Activated CD8-positive, alpha-beta memory T cell treated with anti-CD3 and anti-CD28 coated beads, Interleukin-2, amount 50 U/mL, for 24 hours (primary cell): ENCODE measurements around the gene TMEM169.
"Not testable (repeated sequence)": the region's sequence is repeated elsewhere in the genome, so short reads cannot be mapped to it uniquely, and the experiment has no call there.

Experiments
- DNase-seq: peaks from one replicate; pipeline ENCODE4 v3.0.0-alpha.2; 2020; ENCODE audit errors: extremely low read depth

TMEM169 gene

GRCh38 chr2:216131175-216131926 is 49.6 kb downstream of the TMEM169 start:
- no peak for DNase-seq

GRCh38 chr2:216132585-216132984 is 50.9 kb downstream of the TMEM169 start:
- DNase-seq, result no peak

DNA sequence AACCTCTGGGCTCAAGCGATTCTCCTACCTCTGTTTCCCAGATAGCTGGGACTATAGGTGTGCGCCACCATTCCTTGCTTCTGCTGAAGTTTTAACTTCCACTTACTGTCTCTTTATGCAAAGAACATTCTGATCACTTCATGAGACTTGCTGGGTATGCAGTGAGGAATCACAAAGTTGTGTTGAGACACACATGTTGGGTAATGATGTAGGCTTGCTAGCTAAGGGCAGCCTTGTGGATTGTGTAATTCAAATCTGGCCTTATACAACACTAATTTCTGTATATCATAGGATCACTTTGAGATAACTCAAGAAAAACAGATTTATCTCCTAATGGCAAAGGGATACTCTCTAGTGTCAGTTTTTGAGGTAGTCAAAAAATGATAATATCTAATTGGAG is 51.7 kb downstream of the TMEM169 start:
- no peak for DNase-seq

GRCh38 chr2:216134958-216135541 is 53.3 kb downstream of the TMEM169 start:
- no peak for DNase-seq

- DNase-seq, result no peak
Measured at GRCh38 chr2:216139884-216140283, 58.2 kb downstream of the TMEM169 start.

DNA sequence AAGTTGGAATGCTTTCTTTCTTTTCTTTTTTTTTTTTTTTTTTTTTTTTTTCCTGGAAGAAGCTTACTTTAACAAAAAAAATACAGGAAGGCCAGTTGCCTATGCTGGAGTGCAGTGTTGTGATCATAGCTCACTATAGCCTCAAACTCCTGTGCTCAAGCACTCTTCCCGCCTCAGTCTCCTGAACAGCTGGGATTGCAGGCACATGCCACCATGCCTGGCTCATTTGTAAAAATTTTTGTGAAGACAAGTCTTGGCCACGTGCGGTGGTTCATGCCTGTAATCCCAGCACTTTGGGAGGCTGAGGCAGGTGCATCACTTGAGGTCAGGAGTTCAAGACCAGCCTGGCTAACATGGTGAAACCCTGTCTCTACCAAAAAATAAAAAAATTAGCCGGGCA is 59.8 kb downstream of the TMEM169 start:
- DNase-seq, result not testable (repeated sequence)

DNA sequence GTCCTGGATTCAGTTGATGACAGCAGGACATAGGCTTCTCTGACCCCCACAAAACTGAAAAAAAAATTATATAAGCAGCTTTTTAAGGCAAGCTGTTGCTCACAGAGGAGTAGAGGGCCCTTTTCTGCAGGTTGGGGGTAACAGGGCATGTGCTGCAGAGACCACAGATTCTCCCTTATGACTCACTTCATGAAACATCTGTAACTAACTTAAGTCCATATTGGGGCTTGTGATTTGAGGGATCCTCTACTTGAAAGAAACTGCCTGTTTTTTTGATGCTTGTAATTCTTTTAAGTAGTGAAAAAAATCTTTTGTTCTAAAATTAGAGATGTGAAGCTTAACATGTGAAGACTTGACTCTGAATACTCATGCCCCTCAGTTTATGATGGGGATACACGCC is 60.8 kb downstream of the TMEM169 start:
- DNase-seq, result no peak

DNA sequence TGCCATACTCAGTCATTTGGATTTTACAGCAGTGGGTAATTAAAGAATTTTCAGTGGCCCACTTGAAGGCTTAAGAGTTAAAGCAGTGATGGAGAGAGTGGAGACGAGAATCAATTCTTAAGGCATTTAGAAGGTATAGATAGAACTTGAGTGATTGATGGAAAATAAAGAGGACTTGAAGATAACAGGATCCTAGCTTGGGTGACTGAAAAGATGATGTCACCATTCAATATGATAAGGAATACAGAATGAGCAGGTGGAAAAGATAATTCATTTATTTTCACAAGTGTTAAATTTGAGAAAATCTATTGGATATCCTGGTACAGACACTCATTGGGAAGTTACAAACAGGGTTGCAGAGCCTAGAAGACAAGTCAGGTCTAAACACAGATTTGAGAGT is 62.7 kb downstream of the TMEM169 start:
- DNase-seq, result no peak

- no peak for DNase-seq
Measured at GRCh38 chr2:216144857-216145256, 63.1 kb downstream of the TMEM169 start.

DNA sequence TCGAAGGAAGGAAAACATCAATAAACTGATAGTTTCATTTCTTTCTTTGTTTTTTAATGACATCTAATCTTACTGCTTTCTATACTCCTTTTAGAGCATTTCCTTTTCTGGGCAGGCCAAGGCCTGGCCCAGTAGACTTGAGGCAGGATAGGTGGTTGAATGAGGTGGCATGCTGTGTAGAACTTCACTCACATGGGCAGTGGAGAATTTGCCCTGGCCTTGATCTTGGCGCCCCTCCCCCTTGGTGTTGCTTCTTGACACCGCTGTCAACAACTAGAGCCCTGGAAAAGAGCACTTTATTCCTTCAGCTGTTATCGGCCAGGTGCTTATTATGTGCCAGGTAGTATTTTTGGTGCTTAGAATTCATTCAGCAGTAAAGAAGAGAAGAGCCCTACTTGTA is 64.9 kb downstream of the TMEM169 start:
- DNase-seq, result no peak

DNA sequence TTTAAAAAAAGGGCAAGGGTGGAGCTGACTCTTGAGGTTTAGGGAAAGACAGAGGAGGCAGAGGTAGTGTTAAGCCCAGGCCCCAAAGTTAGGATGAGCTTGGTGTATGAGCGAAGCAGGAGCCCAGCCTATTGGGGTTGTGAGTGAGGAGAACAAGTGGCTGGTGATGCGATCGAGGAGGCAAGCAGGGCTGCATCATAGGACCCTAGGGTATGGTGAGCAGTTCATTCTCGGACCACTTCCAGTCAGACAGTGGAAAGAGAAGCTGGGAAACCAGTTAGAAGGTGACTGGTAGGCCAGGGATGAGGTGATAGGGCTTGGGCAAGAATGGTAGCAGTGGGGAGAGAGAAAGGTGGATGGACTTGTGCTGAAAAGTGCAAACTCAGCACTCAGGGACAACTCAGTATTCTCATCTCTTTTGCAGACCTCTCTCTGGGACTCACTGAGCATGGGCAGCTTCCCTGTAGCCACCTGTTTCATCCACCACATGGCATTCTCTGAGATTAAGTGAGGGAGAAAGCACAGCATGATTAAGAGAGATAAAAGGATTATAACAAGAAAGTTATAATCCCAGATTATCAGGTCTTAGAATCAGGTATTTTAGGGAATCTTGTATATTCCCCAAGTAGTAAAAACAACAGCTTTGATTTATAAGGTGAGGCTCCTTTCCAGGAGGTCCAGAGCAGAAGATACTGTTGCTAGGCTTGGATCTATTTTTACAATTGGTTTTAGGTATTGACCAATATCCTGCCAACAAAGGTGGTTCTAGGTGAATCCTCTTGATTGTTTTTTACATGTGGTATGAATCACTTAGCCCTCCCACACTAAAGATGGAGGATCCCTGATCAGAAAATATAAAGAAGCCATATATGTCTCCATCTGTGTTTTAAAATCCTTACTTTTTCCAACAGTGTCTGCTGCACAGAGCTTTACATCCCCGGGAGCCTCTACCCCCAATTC is 65.7 kb downstream of the TMEM169 start:
- no peak for DNase-seq

DNA sequence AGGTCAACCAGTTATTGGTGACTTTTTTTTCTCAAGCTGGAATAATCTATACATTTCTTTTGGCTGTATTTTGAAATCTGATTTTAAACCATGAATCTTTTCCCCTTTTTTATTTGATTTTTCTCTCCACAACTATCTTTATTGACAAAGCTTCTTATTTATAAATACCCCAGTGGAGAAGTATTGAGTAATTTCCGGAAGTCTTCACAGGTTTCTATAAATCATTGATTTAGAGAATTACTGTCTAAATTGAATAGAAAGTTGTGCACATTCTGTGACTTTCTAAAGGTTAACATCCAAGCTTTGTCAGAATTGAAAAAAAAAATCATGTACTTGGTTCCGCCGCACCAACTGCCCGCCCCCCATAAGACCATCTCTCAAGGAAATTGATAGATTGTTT is 67.3 kb downstream of the TMEM169 start:
- no peak for DNase-seq

- DNase-seq, result no peak
Measured at GRCh38 chr2:216149741-216150140, 68.0 kb downstream of the TMEM169 start.

DNA sequence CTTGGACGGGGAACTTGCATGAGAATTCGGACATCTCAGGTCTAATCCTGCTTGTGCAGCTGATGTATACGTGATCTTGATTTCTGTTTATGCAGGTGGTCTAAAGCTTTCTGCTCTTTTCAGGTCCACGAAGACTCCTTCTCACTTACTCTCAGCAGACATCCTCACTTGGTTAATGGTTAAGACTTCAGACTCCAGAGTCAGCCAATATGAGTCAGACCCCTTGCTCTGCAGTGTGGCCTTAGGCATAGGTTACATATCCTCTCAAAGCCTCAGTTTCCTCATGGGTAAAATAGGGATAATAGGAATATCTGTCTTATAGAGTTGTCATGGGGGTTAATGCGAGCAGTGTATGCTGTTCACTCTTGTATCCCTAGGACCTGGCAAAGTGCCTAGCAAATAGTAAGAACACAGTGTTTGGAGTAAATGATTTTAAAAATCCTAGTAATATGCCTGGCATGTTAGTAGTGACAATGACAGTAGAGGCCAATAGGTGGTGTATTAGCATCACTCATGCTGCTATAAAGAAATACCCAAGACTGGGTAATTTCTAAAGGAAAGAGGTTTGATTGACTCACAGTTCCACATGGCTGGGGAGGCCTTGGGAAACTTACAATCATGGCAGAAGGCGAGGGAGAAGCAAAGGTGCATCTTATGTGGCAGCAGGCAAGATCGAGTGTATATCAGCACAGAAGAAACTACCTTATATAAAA is 69.8 kb downstream of the TMEM169 start:
- DNase-seq, result no peak
